GM12874 (cell line): ENCODE results near the gene PDLIM4.

Experiments used
- TF ChIP-seq, protein P1 (sequence below): IDR thresholded peaks from 2 replicates; pipeline ENCODE4 v1.5.1; 2011; ENCODE audit warnings: low read depth, mild to moderate bottlenecking, control low read depth, low read length, moderate library complexity; ENCODE audit not compliant: insufficient read depth

The PDLIM4 gene

DNA sequence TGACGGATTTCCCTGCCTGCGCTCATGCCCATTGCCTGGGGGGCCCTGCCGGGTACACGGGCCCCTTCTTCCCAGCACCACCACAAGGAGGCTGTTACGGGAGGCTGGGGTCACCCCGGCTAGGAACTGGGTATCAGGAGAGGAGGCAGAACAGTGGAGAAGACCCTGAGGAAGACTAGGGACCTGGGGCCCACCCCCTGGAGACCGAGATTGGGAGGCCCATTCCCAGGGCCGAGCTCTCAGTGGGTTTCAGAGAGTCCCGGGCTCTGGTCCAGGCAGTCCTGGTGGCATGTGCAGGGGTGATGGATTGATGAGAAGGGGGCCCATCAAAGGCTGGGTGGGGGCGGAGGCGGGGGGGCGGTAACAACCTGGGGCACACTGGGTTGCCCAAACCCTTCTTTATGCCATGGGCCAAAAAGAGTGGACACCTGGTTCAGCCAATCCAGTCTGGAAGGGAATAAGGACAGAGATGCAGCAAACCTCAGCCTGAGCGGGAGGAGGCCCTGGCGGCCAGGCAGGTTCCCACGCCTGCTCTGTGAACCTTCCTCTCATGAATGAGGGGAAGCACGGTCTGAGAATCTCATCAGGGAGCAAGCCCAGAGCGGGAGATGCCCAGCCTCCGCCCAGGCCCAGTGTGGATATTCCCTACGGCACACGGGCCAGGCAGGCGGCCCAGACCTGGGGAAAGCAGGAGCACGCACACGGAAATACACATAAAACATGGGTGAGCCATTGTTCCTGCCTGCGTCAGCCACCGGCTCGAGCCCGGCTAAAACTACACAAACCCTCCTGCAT is 29.1 kb upstream of the PDLIM4 start:
- TF ChIP-seq, protein P1, sequence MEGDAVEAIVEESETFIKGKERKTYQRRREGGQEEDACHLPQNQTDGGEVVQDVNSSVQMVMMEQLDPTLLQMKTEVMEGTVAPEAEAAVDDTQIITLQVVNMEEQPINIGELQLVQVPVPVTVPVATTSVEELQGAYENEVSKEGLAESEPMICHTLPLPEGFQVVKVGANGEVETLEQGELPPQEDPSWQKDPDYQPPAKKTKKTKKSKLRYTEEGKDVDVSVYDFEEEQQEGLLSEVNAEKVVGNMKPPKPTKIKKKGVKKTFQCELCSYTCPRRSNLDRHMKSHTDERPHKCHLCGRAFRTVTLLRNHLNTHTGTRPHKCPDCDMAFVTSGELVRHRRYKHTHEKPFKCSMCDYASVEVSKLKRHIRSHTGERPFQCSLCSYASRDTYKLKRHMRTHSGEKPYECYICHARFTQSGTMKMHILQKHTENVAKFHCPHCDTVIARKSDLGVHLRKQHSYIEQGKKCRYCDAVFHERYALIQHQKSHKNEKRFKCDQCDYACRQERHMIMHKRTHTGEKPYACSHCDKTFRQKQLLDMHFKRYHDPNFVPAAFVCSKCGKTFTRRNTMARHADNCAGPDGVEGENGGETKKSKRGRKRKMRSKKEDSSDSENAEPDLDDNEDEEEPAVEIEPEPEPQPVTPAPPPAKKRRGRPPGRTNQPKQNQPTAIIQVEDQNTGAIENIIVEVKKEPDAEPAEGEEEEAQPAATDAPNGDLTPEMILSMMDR = no peak

DNA sequence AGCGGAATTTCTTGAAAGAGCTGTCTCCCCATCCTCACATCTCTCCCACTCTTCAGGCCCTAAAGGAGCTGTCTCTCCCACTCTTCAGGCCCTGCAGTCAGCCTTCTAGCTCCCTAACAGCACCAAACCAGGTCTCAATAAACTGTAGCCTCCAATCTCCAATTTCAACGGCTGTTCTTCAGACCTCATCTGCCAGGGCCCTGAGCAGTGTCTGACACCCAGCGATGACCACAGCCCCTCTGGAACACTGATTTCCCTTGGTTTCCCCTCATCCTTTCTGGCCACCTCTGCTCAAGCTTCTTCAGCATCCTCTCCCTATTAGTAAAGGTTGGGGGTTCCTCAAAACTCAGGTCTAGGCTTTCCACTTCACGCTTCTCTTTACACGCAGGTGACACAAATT is 28.3 kb upstream of the PDLIM4 start:
- TF ChIP-seq, protein P1 = no peak

DNA sequence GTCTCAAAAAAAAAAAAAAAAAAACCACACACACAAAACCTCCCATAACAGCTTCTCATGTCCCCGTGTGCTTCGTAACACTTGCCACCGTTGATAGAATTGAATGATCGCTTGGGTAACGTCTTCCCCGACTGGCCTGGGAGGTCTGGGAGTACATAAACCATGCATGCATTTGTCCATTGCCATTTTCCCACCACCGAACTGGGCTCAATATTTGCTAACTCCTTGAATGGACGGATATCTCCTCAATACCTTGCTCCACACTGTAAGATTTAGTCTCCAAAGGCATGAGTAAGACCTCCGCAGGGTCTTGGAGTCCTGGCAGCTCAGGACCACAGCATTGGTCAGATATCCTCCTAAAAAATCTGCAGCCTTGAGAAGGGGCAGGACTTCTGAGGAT is 26.6 kb upstream of the PDLIM4 start:
- TF ChIP-seq, protein P1 = no peak

DNA sequence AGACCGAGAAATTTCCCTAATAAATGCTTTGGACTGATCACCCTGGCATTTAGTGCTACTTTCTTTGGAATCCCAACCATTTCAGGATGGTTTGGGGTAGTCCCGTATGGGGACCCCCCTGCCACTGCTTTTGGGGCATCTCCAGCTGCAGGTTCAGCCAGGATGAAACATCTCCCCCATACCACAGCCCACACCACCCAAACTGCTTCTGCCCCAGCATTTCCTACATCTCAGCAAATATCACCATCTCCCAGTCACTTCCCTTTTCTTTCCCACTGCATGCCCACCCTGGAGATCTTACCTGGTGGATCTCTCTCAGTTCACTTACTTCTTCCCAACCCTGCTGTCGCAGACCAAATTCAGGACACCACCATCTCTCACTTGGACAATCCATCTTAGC is 25.0 kb upstream of the PDLIM4 start:
- TF ChIP-seq, protein P1 = no peak

DNA sequence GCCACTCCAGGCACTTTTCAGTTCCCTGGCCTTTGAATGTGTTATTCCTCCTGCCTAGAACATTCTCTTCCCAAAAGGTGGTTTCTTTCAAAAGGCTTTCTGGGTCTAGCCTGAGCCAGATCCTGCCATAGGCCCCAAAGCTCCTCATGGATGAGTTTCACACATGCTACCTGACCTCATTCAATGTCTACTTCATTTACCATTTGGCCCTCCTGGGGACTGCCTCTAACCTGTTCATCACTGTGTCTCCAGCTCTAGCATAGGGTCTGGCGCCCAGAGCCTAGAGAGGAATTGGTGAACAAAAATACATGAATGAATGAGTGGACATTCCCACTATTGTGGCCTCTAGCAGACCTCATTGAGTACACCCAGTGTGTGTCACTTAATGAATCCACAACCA is 24.4 kb upstream of the PDLIM4 start:
- TF ChIP-seq, protein P1 = no peak

DNA sequence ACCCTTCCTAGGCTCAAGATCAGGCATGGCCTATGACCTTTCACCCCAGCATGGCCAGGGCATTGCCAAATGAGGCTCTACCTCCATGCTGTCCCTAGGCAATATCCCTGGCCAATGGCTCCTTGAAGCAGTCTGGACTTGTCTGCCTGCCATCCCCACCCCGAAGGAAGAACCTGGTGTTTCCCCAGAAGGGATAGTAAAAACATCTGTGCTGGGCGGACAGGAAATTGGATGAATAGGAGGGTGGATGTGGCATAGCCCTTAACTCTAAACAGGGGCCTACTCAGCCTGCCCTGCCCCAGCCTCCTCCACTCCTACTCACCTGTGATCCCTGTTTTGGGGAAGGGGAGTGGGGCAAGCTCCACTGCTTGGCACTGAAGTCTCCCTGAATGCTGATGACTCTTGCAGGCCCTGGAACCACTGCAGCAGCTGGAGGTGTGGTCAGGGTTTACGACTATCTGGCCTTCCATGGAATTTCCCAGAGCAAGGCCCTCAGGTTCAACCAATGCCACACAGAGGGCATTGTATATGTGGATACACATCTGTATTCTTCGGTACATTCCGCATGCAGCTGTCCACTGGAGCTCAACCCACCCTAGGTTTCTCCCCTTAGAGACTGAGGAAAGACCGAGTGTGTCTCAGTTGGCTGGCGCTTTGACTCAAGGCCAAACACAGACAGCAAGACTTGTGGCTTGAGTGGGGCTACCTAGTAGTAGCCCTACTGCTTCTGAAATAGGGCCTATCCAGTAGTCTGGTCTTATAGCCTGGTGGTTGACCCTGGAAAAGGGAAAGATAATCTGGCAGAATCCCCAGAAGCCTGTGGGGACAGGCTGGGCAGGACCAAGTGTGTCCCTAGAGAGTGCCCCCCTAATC is 23.4 kb upstream of the PDLIM4 start:
- TF ChIP-seq, protein P1 = no peak

DNA sequence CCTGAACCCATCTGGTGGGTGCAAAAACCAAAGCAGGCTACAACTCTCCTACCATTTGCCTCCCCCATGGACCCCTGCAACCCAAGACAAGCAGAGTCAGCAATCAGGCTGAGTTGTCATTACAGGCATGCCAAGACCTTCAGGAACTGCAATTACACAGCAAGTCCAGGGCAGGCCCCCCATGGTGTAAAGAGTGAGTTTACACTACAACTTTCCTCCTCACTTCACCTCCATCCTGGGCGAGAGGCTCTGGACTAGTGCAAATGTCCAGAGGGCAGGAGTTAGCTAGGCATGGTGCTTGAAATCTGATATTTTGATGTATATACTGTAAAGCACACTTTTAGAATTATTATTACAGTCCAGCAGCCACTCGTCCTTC is 22.8 kb upstream of the PDLIM4 start:
- TF ChIP-seq, protein P1 = no peak
